PFSK-1 (cell line): Measurements from ENCODE around the gene ITGA6.

Experiments
- FOXP2 ChIP-seq: optimal IDR thresholded peaks from 2 replicates; pipeline ENCODE3; 2011; ENCODE audit warnings: borderline replicate concordance, control low read depth, inconsistent platforms; ENCODE audit not compliant: insufficient read depth; ENCODE audit errors: extremely low read length, extremely low read depth
- POLR2AphosphoS5 ChIP-seq: IDR thresholded peaks from 2 replicates; pipeline ENCODE4 v1.6.1; 2012; ENCODE audit warnings: low read depth, mild to moderate bottlenecking, control low read depth, low read length, moderate library complexity
- REST ChIP-seq, 2 experiments: IDR thresholded peaks; 2 replicates each; pipeline versions ENCODE4 v1.6.1 to v1.8.0; 2011 to 2012; ENCODE audit warnings: low read depth in 2 of 2, low read length in 2 of 2, control low read depth in 1 of 2, inconsistent platforms in 1 of 2, mild to moderate bottlenecking in 1 of 2, moderate library complexity in 1 of 2; ENCODE audit not compliant: insufficient read depth in 1 of 2
- SIN3A ChIP-seq: IDR thresholded peaks from 2 replicates; pipeline ENCODE4 v1.6.1; 2012; ENCODE audit warnings: mild to moderate bottlenecking, low read length, moderate library complexity, borderline replicate concordance; ENCODE audit not compliant: insufficient read depth
- TAF1 ChIP-seq: IDR thresholded peaks from 2 replicates; pipeline ENCODE4 v1.6.1; 2012; ENCODE audit warnings: low read length, control low read depth, borderline replicate concordance; ENCODE audit not compliant: insufficient read depth

GRCh38 chr2:172457536-172457935, 30.1 kb downstream of the ITGA6 start:
- TF ChIP-seq TAF1 (no peak), REST (IDR thresholded peaks at IDR 0.05; ENCODE audit: insufficient read depth in 1 of 2, low read depth in 2 of 2, low read length in 2 of 2) (no peak), SIN3A (no peak), POLR2AphosphoS5 (no peak), FOXP2 (no peak)
